ENCODE measurements around the gene IL2RA.

The IL2RA gene

DNA sequence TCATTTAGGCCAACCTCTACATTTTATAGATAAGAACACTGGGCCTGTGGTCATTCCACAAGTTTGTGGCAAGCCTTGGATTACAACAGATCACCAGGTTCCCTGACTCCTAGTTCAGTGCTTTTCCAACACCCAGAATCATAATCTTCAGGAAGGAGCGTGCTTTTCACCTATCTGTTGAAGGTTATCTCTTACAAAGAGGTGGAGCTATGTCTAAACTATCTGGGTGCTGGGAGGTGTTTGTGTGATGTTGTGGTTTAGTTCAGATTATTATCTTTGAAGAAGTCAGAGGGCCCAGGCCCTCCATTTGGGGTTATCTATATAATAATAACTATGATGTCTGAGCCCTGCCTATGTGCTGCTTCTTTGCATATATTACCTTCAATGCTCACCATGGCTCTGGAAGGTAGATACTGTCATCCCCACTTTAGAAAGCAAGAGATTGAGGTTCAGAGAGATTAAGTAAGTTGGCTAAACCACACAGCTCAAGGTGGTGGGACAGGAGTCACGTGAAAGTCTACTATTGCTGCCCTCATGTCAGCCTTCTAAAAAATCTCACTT, 24.0 kb downstream of the IL2RA start:
- H3K4me3 ChIP-seq (ENCODE audit: low read depth, low read length), result no peak overlapping the region
- no peak for TF ChIP-seq CTCF (IDR thresholded peaks at IDR 0.05; ENCODE audit: borderline replicate concordance, insufficient read depth, low read depth, low read length)

DNA sequence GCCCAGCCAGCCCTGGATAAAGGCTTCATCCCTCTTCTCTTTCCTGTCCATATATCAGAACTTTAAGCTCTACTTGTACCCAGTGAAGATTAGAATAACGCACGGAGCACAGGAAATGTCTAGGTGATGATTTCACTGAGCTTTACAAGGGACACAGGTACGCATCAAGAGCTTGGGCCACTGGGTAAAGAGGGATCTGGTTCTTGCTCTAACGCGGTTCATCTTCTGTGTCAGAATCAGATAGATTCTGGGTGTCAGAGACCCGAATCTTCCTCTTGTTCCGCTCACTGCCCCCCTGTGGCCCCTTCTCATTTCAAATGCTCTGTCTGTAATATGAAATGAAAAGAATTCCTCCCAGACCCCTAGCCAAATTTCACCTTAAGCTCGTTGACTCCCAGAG, 24.7 kb downstream of the IL2RA start:
- H3K4me3 ChIP-seq (ENCODE audit: low read depth, low read length), result no peak overlapping the region

DNA sequence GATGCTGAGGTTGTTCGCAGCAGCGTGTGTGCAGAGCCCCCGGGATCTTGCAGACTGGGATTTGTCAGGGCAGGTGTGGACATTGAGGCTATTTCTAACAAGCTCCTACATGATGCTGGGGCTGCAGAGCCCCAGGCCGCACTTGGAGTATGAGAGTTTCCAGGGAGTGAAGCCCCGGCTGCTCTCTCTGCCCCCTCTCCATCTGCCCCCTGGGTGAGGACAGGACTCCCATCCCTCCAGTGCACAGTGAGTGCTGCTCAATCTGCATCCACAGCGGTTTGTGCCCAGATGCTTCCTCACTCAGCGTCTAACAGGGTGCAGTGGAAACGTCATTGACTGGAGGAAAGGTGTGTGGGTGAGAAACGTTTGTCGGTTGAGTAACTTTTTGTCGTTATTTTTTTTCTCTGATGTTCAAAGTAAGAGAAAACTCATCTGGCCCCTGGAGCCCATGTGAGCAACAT, 25.3 kb downstream of the IL2RA start:
- TF ChIP-seq CTCF (IDR thresholded peaks at IDR 0.05; ENCODE audit: borderline replicate concordance, insufficient read depth, low read depth, low read length), result no peak
- no peak overlapping the region for H3K4me3 ChIP-seq (ENCODE audit: low read depth, low read length)

More for the DNA sequence above, 24.7 kb downstream of the IL2RA start:
- TF ChIP-seq CTCF (IDR thresholded peaks at IDR 0.05; ENCODE audit: borderline replicate concordance, insufficient read depth, low read depth, low read length), result no peak

DNA sequence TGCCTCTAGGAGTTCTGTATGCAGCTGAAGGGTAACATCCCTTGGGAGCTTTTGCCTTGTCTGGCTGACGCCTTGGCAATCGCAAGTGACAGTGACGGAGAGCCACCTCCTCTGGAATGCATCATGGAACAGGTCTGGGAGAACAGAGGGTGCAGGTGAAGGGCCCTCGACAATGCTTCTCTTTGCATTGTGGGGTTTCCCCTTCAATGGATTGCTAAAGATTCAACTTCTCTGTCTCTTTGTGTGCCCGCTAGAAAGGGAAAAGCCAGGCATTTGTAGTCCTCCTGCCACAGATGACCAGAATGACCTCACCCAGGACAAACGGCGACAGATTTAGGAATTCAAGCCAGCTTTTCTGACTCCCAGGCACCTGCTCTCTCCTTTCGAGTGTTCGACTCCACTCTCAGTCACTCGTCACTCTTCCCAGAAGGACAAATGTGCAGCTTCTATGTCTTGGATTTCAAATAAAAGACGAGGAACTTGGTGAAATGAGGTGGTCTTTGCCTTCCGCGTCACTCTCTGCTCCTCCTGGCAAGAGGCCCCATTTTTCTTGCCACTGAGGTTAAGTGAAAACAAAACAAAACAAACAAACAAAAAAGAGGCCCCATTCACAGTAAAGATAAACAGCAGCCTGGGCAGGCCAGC, 26.1 kb downstream of the IL2RA start:
- H3K4me3 ChIP-seq (ENCODE audit: low read depth, low read length), result no peak overlapping the region
- no peak for TF ChIP-seq CTCF (IDR thresholded peaks at IDR 0.05; ENCODE audit: borderline replicate concordance, insufficient read depth, low read depth, low read length)

DNA sequence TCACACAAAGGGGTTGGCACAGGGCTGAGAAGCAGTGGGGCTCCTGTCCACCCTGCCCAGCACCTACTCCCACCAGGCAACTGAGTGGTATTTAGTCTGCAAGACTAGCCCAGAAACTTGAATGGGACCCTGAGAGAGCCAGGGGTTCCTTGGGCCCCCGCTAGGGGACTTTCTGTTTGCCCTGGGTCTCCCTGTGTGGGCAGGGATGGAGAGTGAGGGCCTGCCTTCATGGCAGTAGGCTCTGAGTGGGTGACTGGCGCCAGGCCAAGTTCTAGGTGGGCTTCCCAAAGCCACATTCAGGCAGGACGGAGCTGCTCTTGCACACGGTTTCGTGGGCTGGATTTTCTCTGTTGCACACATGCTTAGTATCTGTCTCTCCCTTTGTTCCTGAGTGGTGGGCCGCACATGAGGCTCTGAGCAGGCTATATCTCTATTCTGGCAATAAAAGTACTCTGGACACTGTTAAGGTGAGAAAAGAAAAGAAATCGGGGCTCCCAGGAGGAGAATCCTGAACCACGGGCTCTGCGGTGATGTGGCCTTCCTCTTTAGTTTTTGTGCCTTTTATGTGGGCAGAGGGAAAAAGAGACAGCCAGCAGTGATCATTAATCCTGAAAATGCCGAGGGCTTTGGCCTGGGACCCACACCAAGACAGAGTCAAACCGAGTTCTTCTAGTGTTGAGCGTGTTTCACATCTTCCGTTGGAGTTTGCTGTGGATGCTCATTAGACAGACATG, 26.9 kb downstream of the IL2RA start:
- TF ChIP-seq CTCF (IDR thresholded peaks at IDR 0.05; ENCODE audit: borderline replicate concordance, insufficient read depth, low read depth, low read length), result no peak

DNA sequence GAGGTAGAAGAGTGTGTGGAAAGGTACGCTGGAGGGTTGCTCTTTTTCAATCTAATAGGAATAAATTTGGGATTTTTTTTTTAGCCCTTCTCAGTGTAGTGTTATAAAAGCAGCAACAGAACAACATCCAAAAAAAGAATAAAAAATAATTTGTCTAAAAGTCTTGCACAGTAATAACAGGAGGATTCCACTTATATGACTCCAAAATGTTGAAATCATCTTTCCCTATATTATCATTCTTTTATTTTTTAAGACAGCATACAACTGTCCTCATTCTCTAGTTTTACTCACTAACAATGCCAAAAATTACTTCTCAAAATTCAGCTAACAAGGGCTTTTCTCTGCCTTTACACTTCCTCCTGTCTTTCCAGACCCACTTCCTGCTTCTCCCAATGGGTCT, 27.8 kb downstream of the IL2RA start:
- H3K4me3 ChIP-seq (ENCODE audit: low read depth, low read length), result no peak overlapping the region
- TF ChIP-seq CTCF (IDR thresholded peaks at IDR 0.05; ENCODE audit: borderline replicate concordance, insufficient read depth, low read depth, low read length), result no peak

More for the DNA sequence above, 26.9 kb downstream of the IL2RA start:
- H3K4me3 ChIP-seq (ENCODE audit: low read depth, low read length), result no peak overlapping the region

Data from GM12875 (cell line).